BE2C (cell line): Measurements from ENCODE around the gene NPPC.

Source experiments
- DNase-seq: peaks from one replicate; pipeline ENCODE4 v3.0.0-alpha.2; 2020
- H3K27me3 ChIP-seq: fragments of 250-450 bp; sonication (Bioruptor Pico); 2 replicates; pipeline ENCODE4 v1.5.1; 2020; ENCODE audit warnings: mild to moderate bottlenecking
- H3K36me3 ChIP-seq: fragments of 250-450 bp; sonication (Bioruptor Pico); 2 replicates; pipeline ENCODE4 v1.5.1; 2020; ENCODE audit warnings: mild to moderate bottlenecking
- H3K4me1 ChIP-seq: fragments of 250-450 bp; sonication (Bioruptor Pico); 2 replicates; pipeline ENCODE4 v1.5.1; 2020
- H3K4me3 ChIP-seq: 2 replicates; pipeline ENCODE4 v1.5.1; 2011; ENCODE audit warnings: low read depth, low read length
- H3K9me3 ChIP-seq: fragments of 250-450 bp; sonication (Bioruptor Pico); 2 replicates; pipeline ENCODE4 v1.5.1; 2020
- CTCF ChIP-seq: IDR thresholded peaks from 2 replicates; pipeline ENCODE4 v1.5.1; 2012; ENCODE audit warnings: mild to moderate bottlenecking, low read depth, low read length

Gene NPPC

DNA sequence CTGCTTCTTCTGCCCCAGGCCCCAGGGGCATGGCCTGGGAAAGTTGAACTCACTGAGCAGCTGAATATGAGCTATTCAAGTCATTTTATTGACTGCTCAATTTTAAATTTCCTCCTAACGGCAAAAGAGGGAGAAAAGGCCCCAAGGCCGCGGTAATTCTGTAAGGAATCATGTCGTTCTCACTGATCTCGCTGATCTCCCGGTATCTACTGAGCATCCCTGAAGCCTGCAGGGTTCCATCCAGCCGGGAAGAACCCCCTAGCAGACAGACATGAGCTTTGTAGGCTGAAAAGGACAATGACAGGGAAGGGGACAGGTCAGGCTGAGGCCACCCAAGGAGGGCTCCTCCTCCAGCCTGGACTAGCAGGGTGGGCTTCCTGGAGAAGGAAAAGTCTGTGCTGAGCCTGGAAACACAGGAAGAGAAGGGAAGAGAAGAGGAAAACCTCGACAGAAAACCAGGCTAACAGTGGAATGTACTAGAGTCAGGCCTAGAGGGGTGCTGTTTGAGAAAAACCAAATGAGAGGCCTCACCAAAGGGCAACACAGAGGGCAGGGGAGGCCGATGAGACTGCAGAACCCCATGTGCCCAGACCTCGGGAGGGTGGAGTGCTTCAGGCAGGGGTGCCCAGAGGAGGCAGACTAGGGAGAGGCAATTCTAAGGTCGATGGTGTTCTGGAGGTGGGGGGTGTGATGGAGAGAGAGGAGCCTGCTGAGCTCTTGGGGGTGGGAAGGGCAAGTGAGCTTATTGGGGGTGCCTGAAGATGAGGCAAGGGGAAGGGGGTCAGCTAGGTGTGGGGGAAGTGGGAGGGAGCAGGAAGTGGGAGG is 2.9 kb upstream of the NPPC start:
- Histone ChIP-seq H3K36me3 (no peaks in the 10 kb centered on the region), H3K27me3 (peaks cover 21% of the 10 kb centered on the region), H3K4me1 (peaks cover 3% of the 10 kb centered on the region), H3K4me3 (no peak overlapping the region), H3K9me3 (no peaks in the 10 kb centered on the region)
- no peak for TF ChIP-seq CTCF
- DNase-seq, result no peak

GRCh38 chr2:231928481-231928880 is 2.3 kb upstream of the NPPC start:
- Histone ChIP-seq H3K4me1 (no peaks in the 10 kb centered on the region), H3K9me3 (no peaks in the 10 kb centered on the region), H3K4me3 (no peak overlapping the region), H3K27me3 (peaks cover 21% of the 10 kb centered on the region), H3K36me3 (no peaks in the 10 kb centered on the region)
- TF ChIP-seq CTCF, result peak; percentile 25; the same call in 1 of the 2 replicates
- DNase-seq, result peak; percentile 46

DNA sequence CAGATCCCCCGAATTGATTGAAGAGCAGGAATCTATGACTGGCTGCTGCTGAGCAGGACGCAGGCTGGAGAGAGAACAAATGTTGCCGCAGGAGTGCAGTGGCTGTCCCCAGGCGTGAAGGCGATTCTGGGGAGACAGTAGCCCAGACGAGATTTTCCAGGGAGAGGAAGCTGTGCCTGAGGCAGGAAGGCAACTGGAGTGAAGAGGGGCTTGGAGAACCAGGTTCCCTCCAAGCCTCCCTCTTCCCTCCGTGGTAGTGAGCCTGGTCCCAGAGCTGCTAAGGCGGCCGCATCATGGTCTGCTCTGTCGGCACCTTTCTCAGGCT is 1.3 kb upstream of the NPPC start:
- no peak overlapping the region for H3K4me3 ChIP-seq
- no peak for TF ChIP-seq CTCF
- peaks cover 21% of the 10 kb centered on the region for H3K27me3 ChIP-seq
- no peaks in the 10 kb centered on the region for H3K36me3 ChIP-seq
- no peaks in the 10 kb centered on the region for H3K9me3 ChIP-seq
- no peak for DNase-seq
- H3K4me1 ChIP-seq, result no peaks in the 10 kb centered on the region

GRCh38 chr2:231926761-231927565 is 767 bp upstream of the NPPC start:
- H3K36me3 ChIP-seq, result no peaks in the 10 kb centered on the region
- H3K27me3 ChIP-seq, result peaks cover 21% of the 10 kb centered on the region
- H3K9me3 ChIP-seq, result no peaks in the 10 kb centered on the region
- no peaks in the 10 kb centered on the region for H3K4me1 ChIP-seq
- DNase-seq, result no peak
- no peak for TF ChIP-seq CTCF
- peak overlapping the region; percentile 64 for H3K4me3 ChIP-seq

GRCh38 chr2:231925303-231926179 is 655 bp downstream of the NPPC start:
- H3K36me3 ChIP-seq, result no peaks in the 10 kb centered on the region
- TF ChIP-seq CTCF, result peak; percentile 67
- no peaks in the 10 kb centered on the region for H3K9me3 ChIP-seq
- H3K4me3 ChIP-seq, result peak overlapping the region; percentile 64
- DNase-seq, result peak; percentile 89
- H3K27me3 ChIP-seq, result peaks cover 21% of the 10 kb centered on the region
- no peaks in the 10 kb centered on the region for H3K4me1 ChIP-seq
